GM21526 (cell line): ENCODE measurements around the gene SH3GL2.

Experiments
- ATAC-seq: cut with Tn5 transposase; IDR thresholded peaks from one replicate; pipeline ENCODE4 v1.9.1; 2021; ENCODE audit warnings: moderate library complexity; ENCODE audit not compliant: unreplicated experiment, low FRiP score

SH3GL2 gene

DNA sequence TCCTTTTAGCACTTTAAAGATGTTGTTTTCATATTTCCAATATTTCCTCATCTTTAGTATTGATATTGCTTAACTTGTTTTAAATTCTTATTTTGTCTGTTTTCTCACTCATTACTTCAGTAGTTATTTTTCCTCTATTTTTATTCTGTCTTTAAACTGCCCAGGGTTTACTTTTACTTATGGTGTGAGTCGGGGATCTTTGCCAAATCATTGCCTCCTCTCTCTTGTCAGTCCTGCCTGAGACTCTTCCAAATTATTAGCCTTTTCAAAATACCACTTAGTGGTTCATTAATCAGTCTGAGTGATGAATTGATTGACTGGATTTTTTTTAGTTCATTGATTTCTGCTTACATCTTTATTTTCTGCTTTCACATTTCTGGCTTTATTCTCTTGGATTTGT, 72.9 kb downstream of the SH3GL2 start:
- no peak for ATAC-seq

DNA sequence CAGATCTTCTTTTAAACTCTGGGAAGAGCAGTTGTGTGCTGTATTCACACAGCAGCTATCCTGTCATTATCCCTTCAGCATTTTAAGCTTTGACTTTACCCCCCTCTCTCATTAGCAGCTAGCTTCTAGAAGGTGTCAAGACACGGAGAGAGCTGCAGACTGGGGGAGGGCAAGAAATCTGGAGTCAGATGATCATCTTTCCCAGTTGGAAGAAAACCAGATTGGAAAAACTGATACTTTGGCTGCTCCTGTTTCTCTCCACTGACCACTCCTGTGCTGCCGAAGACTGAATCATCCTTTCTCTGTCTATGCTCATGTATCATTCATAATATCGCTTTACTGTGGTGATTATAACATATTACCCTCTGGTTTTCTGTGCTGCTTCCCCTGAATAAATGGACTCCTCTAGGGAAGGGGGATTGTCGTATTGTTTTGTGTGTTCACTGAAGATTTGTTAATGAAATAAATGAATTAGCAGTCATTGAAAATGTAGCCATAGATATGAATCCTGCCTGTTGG, 75.1 kb downstream of the SH3GL2 start:
- no peak for ATAC-seq

DNA sequence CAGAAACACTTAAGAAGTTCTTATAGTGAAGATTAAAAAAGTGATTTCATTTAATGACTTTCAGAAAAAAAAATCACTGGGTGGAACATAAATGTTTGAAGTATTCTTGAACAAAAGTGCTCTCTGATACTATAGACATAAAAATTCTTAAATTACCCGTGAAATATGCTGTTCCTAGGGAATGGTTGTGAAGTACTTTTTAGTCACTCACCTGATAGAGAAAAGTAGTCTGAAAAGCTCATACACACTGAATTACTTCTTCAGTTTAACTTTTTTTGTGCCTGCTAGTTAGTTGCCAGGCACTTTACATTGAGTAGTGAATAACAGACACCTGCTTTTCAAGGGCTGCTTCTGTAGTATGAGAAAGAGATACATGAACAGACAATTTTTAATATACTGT, 78.0 kb downstream of the SH3GL2 start:
- no peak for ATAC-seq

DNA sequence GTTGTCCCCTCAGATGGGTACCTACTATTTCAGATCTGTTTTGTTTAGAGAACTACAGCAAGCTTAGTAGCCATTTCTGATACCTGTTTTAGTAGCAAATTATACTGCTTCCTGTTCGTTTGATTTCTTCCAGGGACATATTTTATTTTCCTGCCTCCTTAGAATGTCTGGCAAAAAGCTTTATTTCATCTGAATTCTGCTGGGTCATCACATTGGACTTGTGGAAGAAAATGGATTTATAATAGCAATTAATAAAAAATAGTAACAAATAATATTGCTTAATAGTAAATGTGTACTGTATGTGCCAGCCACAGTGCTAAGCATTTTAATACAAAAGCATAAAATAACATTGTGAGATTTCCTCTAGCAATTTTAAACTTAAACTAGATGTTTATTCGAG, 79.4 kb downstream of the SH3GL2 start:
- no peak for ATAC-seq

DNA sequence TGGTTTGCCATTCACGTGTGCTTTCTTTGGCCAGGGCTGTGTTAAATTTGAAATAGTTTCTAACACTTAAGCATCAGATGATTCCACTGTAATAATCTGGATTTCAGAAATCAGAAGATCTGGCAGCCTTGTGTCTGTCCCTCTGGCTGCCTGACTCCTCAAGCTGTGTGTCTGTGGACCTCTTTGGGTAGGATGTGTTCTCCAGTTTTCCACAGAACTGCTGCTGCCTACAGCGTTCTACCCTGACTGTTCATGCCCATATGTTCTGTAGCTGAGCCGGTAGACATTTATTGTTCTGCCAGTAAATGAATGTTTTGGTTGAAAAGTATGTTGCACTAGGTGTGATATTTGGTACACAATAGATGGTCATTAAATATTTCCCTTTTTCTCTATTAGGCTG, 81.3 kb downstream of the SH3GL2 start:
- ATAC-seq, result no peak

DNA sequence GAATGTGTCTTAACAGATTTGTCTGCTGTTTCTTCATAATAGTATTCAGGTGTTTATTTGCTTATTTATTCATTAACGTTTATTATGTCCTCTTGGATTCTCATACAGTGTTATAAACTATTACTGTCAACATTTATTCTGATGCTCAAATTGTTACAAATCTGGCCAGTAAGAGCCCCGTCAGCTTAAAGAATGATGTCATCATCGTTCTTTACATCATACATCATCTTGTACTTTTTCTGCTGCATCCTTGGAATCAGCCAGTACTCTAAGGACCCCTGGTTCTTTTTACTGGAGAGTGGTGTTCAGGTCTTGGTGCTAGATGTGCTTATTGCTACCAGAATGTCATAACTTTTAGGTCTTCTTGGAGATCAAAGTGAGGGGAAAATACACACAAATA, 86.6 kb downstream of the SH3GL2 start:
- no peak for ATAC-seq

DNA sequence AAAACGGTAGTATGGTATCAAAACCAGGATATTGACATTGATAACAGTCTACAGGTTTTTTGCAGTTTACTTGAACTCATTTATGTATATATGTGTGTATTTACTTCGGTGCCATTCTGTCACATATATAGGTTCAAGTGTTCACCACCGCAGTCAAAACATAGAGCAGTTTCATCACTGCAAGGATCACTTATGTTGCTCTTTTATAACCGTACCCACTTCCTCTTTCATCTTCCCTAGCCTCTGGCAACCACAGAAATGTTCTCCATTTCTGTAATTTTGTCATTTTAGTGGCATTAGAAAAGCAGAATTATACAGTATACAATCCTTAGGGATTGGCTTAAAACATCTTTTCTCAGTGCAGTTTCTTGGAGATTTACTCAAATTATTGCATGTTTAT, 90.3 kb downstream of the SH3GL2 start:
- ATAC-seq, result no peak

DNA sequence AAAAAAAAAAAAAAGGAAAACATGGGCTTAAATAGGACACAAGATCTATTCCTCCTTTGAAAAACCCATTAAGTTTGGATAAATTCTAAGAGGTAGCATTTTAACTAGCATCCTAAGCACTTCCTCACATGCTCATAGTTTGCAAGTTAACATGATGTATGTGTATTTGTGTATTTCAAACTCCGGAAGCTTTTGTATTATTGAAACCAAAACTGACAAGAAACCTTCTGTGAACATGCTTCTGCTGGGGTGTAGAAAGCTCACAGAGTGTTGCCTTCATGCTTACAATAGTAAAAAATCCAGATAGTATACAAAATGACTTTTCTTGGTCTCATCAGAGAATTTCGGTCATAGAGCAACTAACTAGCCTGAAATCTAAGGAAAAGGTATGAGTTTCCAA, 103.8 kb downstream of the SH3GL2 start:
- no peak for ATAC-seq

DNA sequence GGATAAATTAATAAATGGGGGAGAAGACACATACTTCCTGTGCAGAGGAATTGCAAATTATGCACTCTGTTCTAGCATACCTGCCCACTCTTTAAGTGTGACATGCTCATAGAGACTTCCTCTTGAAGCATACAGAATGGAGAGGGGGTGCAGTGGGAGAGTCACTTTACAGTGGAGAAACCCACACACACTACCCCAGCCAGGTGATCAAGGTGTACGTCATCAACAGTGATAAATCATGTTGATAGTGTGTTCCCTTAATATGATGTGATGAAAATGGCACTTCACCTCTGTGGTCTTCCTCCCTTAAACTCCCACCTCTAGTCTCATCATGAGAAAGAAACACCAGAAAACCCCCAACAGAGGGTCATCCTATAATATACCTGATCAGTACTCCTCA, 110.0 kb downstream of the SH3GL2 start:
- no peak for ATAC-seq

DNA sequence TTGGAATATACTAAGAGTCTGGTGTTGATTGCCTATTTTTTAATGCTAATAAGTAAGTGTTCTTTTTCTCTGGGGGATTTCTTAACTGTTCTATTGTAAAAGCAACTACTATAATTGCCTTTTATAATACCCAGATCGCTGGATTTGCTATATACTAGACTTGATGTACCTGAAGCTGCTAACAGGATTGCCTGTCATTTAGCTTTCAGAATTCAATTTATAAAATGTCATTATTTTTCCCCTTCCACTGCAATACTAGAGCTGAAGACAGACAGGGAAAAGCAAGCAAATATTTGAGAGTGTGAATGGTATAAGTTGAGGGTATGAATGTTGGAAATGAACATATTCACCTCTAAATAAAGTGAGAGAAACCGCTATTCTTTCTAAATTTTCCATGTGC, 115.5 kb downstream of the SH3GL2 start:
- no peak for ATAC-seq

DNA sequence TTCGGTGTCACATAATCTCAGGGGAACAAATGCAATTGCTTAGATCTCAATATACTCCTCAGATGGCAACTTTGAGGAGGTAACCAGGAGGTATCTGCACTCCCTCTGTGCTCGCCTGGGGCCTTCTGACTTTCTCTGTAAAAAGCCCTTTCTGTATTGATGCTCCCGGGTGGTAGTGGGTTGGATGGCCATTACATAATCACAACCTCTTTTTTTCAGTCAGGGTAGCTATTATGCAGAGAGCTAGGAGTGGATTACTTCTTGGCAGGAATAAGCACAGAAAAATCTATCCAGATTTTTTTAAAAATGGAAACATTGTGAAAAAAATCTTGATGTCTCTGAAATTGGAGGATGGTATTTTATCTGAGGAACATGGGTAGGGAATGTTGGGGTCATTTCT, 116.6 kb downstream of the SH3GL2 start:
- ATAC-seq, result no peak

DNA sequence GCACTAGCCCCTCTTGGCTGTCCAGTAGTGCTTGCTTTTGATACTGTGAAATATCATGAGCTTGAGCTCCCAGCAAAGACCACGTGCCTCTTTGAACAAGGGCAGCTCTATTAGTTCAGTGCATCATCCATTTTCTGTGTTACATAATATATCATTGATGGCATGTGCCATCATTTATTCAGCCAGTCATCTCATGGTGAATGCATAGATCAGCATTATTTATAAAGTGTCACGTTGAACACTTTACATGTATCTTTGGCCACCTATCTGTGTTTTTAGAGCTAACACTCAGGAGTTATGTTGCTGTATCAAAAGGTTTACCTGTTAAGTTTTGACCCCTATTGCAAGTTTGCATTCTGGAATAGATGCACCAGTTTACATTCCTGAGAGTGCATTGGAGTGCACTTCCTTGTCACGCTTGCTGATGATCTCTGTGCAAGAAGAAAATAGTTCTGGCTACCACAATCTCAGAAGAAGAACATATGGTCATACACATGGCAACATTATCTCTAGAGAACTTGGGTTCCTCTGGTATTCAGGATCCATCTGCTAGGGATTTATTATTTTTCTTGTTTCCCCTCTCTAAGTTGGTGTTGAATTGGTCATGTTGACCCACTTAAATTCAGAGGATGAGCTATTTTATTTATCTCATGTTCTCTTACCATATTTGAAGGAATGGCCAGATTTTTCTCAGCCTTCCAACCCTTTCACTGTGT, 120.9 kb downstream of the SH3GL2 start:
- no peak for ATAC-seq

DNA sequence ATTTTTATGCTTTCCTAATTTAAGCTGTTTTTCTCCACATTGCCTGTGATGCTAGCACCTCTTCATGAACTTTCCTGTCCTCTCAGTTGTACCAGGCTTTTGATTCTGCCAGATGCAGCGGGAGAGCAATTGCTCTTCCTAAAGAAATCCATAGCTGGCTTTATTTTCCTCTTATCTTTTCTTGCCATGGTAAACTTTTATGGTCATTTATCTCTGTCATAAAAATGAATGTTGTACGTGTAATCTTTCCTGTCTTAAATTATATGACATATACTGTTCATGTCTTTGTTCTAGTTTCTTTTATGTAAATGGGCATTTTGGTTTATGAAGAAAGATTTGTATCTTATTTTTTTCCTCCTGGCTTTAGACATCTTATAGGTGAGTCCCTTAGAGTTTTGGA, 127.5 kb downstream of the SH3GL2 start:
- ATAC-seq, result no peak

DNA sequence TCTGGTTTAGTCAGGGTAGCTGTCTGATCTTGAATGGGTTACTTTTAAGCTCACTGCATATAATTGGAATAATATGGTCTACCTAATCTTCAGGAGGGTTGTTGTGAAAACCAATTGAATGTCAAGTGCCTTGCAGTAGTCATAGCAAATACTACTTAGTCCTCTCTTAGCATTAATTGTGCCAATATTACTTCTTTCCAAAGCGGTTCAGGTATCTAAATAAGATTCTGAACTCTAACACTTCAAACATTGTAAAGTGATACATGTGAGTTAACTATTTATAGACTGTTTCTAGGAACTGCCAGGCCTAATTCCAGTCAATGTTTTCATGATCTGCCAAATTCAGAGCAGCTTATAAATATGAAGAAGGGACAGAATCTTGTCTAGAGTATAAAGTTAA, 140.2 kb downstream of the SH3GL2 start:
- ATAC-seq, result no peak

DNA sequence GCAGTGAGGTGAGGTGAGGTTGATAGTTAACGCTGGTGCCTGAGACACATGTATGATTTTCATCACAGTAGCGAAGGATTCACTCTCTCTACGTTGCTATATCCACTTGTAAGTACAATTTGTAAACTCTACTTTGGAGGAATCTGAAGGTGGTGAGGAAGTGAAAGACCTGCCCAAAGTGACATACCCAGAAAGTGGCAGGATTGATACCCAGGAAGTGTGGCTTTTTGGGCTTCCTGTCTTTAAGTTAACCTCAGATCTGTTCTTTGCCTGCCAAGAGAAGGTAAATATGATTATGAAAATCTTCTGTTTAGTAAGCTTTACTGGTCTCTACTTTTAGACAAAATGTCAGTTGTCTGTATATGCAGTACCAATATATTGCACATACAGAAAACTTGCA, 143.1 kb downstream of the SH3GL2 start:
- no peak for ATAC-seq

DNA sequence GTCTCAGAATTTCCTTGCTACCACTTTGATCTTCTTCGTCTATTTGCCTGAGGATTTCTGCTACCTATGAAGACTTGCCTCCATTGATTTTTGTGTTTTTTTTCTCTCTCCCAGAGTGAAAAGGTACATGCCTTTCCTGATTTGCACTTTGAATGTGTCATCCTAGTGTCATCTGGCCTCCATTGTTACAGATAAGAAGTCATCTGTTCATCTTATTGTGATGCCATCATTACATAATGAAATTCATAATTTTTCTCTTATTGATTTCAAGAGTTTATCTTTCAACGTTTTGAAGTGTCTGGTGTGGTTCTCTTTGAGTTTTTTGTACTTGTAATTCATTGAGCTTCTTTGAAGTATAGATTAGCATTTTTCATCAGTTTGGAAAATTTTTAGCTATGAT, 144.8 kb downstream of the SH3GL2 start:
- no peak for ATAC-seq

DNA sequence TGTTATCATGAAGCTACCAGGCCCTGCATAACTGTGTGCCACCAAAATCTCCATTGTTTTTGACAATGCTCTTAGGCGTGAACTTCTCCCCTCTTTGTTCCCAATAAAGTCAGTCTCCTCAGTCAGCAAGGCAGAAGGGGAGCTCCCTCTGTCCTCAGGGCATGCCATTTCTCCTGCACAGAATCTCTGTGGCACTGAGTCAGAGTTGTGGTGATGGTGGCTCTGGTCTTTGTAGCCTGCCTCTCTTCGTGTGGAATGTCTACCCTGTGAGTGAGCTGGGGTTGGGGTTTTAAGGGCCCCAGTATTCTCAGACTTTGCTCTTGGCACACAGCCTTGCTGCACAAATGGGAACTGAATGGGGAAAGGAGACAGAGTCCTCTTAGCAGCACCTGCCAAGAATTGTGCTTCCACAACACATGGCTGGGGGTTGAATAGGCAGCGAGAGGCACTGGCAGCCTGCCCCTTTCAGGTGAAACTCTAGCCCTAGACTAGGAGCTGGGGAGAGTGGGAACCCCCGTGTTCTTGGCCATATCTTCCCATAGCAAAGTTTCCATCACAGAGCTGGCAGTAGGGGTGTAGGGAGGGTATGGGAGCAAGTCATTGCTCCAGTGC, 146.6 kb downstream of the SH3GL2 start:
- ATAC-seq, result no peak

DNA sequence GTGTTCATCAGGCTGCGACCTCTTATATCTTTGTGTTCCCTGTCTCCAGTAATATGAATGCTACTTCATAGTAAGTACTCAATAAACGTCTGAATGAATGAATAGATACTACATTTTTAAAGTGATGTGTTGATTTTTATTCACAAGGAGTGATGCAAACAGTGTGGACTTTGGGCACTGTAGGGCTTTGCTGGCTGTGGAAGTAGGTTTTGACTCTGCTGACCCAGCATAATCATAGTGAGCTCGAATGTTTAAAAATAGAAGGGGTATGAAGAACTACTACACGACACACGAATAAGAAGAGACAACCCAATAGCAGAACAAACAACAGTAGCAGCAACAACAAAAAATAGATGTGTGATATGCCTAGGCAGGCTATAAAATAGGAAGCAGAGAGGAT, 147.4 kb downstream of the SH3GL2 start:
- ATAC-seq, result no peak

DNA sequence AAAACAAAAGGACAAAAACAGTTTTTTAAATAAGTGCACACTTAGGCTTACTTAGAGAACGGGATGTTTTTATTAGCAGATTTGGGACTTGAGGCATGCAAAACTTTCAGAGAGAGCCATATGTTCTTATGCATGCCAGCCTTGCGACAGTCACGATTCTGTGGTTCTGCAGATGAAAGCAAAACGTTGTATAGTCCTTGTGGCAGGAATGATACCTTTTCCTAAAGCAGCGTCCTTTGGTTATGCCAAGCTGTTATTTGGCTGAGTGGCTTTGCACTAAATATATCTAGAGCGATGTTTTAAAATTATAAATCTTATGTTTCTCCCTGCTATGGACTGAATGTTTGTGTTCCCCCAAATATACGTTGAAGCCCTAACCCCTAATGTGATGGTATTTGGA, 152.0 kb downstream of the SH3GL2 start:
- no peak for ATAC-seq

DNA sequence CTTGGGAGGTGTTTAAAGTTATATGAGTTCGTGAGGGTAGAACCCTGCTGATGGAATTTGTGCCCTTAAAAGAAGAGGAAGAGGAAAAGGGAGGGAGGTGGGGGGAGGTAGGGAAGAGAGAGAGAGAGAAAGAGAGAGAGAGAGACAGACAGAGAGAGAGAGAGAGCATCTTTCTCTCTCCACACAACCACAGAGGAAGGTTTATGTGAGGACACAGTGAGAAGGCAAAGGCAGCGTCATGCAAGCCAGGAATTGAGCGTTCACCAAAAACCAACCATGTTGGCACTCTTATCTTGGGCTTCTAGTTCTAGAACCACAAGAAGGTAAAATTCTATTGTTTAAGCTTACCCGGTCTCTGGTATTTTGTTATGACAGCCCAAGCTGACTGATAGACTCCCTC, 152.4 kb downstream of the SH3GL2 start:
- no peak for ATAC-seq

DNA sequence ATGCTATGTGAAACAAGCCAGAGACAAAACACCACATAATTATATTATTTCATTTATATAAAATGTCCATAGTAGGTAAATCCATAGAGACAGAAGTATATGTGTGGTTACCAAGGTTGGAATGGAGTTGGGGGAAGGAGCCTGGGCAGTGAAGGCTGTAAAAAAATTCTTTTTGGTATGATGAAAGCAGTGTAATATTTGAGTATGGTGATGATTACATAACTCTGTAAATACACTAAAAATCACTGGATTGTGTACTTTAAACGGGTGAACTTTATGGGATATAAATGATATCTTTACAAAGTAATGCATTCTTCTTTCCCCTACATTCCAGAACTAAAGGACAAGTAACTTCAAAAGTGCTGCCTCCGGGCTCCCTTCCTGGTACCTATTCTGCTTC, 155.8 kb downstream of the SH3GL2 start:
- no peak for ATAC-seq

DNA sequence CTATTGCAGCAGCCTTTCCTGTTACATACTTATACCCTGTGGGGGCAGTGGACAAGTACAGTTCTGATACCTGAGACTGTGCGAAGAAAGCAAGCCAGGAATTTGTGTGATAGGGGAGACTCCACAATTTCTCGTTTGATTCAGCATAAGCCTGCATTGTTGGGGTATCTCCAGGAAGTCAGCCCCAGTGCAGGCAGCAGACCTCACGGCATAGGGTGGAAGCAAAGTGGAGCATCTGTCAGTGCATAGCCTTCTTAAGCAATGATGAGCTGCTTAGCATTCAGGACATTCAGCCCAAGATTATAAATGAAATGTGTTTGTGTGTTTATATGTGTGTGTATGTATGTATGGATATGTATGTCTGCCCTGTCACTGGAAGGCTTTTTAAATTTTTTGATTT, 157.0 kb downstream of the SH3GL2 start:
- no peak for ATAC-seq
